Common myeloid progenitor, CD34-positive (primary cell): ENCODE results near the gene CCDC175.

Source experiments
- CTCF ChIA-PET: fragments of 350-600 bp; sonication (Branson Sonifier 250); formaldehyde crosslinking; loops from one replicate; lab custom pipeline; 2021; ENCODE audit warnings: antibody characterized with exemption; lab: Charles Lee
- POLR2A ChIA-PET: fragments of 350-600 bp; sonication (Branson Sonifier 250); formaldehyde crosslinking; loops from one replicate; lab custom pipeline; 2021; ENCODE audit warnings: antibody characterized with exemption; lab: Charles Lee
- DNase-seq, 3 donors: peaks; one replicate each; pipeline versions ENCODE4 v3.0.0 to v3.0.0-alpha.2; 2013
- H3K27ac ChIP-seq, 2 experiments: 1 replicate in 1 of 2; 2 replicates in 1 of 2; pipeline ENCODE4 v1.7.0; 2013; ENCODE audit warnings: inconsistent platforms in 2 of 2, low read length in 2 of 2, mild to moderate bottlenecking in 2 of 2, low read depth in 1 of 2, moderate library complexity in 1 of 2; ENCODE audit not compliant: severe bottlenecking in 2 of 2, insufficient read depth in 1 of 2, poor library complexity in 1 of 2
- H3K27me3 ChIP-seq, 5 experiments: replicated peaks in 2 of 5; 1 replicate in 3 of 5; 2 replicates in 2 of 5; pipeline versions ENCODE4 v1.6.1 to v1.7.0; 2013; ENCODE audit warnings: low read length in 4 of 5, mild to moderate bottlenecking in 2 of 5, moderate library complexity in 2 of 5, inconsistent platforms in 1 of 5; ENCODE audit not compliant: insufficient read depth in 5 of 5, control insufficient read depth in 4 of 5
- H3K36me3 ChIP-seq, 4 experiments: 1 replicate in 2 of 4; 2 replicates in 2 of 4; pipeline versions ENCODE4 v1.6.1 to v1.7.0; 2013; ENCODE audit warnings: low read length in 3 of 4, control low read depth in 1 of 4, mild to moderate bottlenecking in 1 of 4; ENCODE audit not compliant: control insufficient read depth in 4 of 4, insufficient read depth in 4 of 4
- H3K4me1 ChIP-seq, 4 experiments: 1 replicate in 3 of 4; 2 replicates in 1 of 4; pipeline versions ENCODE4 v1.6.1 to v1.7.1; 2013; ENCODE audit warnings: low read length in 3 of 4, mild to moderate bottlenecking in 3 of 4, control low read depth in 1 of 4, inconsistent platforms in 1 of 4, moderate library complexity in 1 of 4; ENCODE audit not compliant: control insufficient read depth in 4 of 4, insufficient read depth in 4 of 4; ENCODE audit errors: control extremely low read depth in 1 of 4
- H3K4me3 ChIP-seq, 7 experiments: 1 replicate in 4 of 7; 2 replicates in 3 of 7; pipeline versions ENCODE4 v1.5.1 to v1.7.0; 2013; ENCODE audit warnings: mild to moderate bottlenecking in 7 of 7, low read length in 6 of 7, moderate library complexity in 6 of 7, inconsistent platforms in 2 of 7, low read depth in 2 of 7, control low read depth in 1 of 7; ENCODE audit not compliant: insufficient read depth in 4 of 7, control insufficient read depth in 1 of 7; ENCODE audit errors: extremely low read depth in 1 of 7
- H3K9me3 ChIP-seq, 5 experiments: 1 replicate in 4 of 5; 2 replicates in 1 of 5; pipeline versions ENCODE4 v1.6.1 to v1.7.1; 2013; ENCODE audit warnings: low read length in 4 of 5, mild to moderate bottlenecking in 2 of 5, inconsistent platforms in 1 of 5, low read depth in 1 of 5, moderate library complexity in 1 of 5; ENCODE audit not compliant: control insufficient read depth in 4 of 5, insufficient read depth in 2 of 5; ENCODE audit errors: control extremely low read depth in 1 of 5
- WGBS: methylation state at CpG from one replicate; pipeline ENCODE4 v1.1.5; 2013; ENCODE audit not compliant: insufficient coverage; 5-methylcytosine and 5-hydroxymethylcytosine counted together

The CCDC175 gene

GRCh38 chr14:59580911-59581310, 4.3 kb upstream of the CCDC175 start:
- CTCF ChIA-PET, result interaction anchor here (1.8 to 1.9 kb wide), 2 partner anchors 74 to 77 kb away, joined by 5 to 8 read pairs; no protein-coding TSS in a partner anchor
- Histone ChIP-seq H3K4me1 (peaks cover 5 to 26% (median 18%) of the 10 kb centered on the region in 4 experiments), H3K36me3 (no peaks in the 10 kb centered on the region), H3K27me3 (no peaks in the 10 kb centered on the region), H3K27ac (no peak overlapping the region), H3K4me3 (no peak overlapping the region), H3K9me3 (no peaks in the 10 kb centered on the region)
- 100% methylated on average over 1 of the region's 2 CpGs for WGBS
- POLR2A ChIA-PET, result no interaction called here
- no peak for DNase-seq

- H3K9me3 ChIP-seq, result no peaks in the 10 kb centered on the region
- H3K27me3 ChIP-seq, result no peaks in the 10 kb centered on the region
- ChIA-PET POLR2A (interaction anchor here (0.6 kb wide), 1 partner anchor 1130 kb away, joined by 6 read pairs; no protein-coding TSS in a partner anchor), CTCF (interaction anchor here (0.6 to 16.3 kb wide), 9 partner anchors 11 to 601 kb away, joined by 3 to 536 read pairs (median 4); partner anchors contain the start of genes JKAMP and L3HYPDH)
- no peak overlapping the region for H3K4me3 ChIP-seq
- H3K27ac ChIP-seq, result no peak overlapping the region
- DNase-seq, result peak; percentile 56 to 60 (median 59)
- peaks cover 0 to 5% (median 0%) of the 10 kb centered on the region in 4 experiments for H3K36me3 ChIP-seq
- H3K4me1 ChIP-seq, result peaks cover under 1 to 85% (median 20%) of the 10 kb centered on the region in 4 experiments
Measured at GRCh38 chr14:59570122-59570521, 6.5 kb downstream of the CCDC175 start.

- Histone ChIP-seq H3K36me3 (peaks cover 0 to 5% (median 0%) of the 10 kb centered on the region in 4 experiments), H3K27ac (peak overlapping the region in 1 of 2 experiments; percentile 1), H3K9me3 (no peaks in the 10 kb centered on the region), H3K4me1 (peaks cover 21 to 90% (median 35%) of the 10 kb centered on the region in 4 experiments), H3K27me3 (no peaks in the 10 kb centered on the region), H3K4me3 (no peak overlapping the region)
- no peak for DNase-seq
- POLR2A ChIA-PET, result no interaction called here
- CTCF ChIA-PET, result interaction anchor here (1.3 to 16.3 kb wide), 4 partner anchors 11 to 61 kb away, joined by 3 to 536 read pairs (median 25); partner anchors contain the start of gene CCDC175
- WGBS, result 100% methylated on average over 2 of the region's 3 CpGs
Measured at GRCh38 chr14:59566725-59567124, 9.9 kb downstream of the CCDC175 start.

GRCh38 chr14:59566296-59566695, 10.3 kb downstream of the CCDC175 start:
- peaks cover 21 to 87% (median 35%) of the 10 kb centered on the region in 4 experiments for H3K4me1 ChIP-seq
- WGBS, result 78% methylated on average over 1 of the region's 1 CpG
- no peak overlapping the region for H3K4me3 ChIP-seq
- CTCF ChIA-PET, result interaction anchor here (0.6 to 16.3 kb wide), 5 partner anchors 11 to 67 kb away, joined by 3 to 536 read pairs (median 3); partner anchors contain the start of gene CCDC175
- no peak for DNase-seq
- POLR2A ChIA-PET, result no interaction called here
- H3K9me3 ChIP-seq, result no peaks in the 10 kb centered on the region
- H3K36me3 ChIP-seq, result peaks cover 0 to 5% (median 0%) of the 10 kb centered on the region in 4 experiments
- peak overlapping the region in 1 of 2 experiments; percentile 1 for H3K27ac ChIP-seq
- no peaks in the 10 kb centered on the region for H3K27me3 ChIP-seq

GRCh38 chr14:59565087-59565486, 11.5 kb downstream of the CCDC175 start:
- Histone ChIP-seq H3K27ac (no peak overlapping the region), H3K27me3 (no peaks in the 10 kb centered on the region), H3K9me3 (no peaks in the 10 kb centered on the region), H3K36me3 (peaks cover 0 to 11% (median 3%) of the 10 kb centered on the region in 4 experiments), H3K4me1 (peaks cover 21 to 80% (median 33%) of the 10 kb centered on the region in 4 experiments), H3K4me3 (peak overlapping the region in 2 of 7 experiments; percentile 56)
- no peak for DNase-seq
- 77% methylated on average over 1 of the region's 1 CpG for WGBS
- CTCF ChIA-PET, result interaction anchor here (0.8 to 16.3 kb wide), 3 partner anchors 12 to 59 kb away, joined by 3 to 536 read pairs (median 47); partner anchors contain the start of gene CCDC175
- POLR2A ChIA-PET, result no interaction called here

GRCh38 chr14:59564366-59564765, 12.2 kb downstream of the CCDC175 start:
- no peaks in the 10 kb centered on the region for H3K9me3 ChIP-seq
- H3K36me3 ChIP-seq, result peaks cover 0 to 11% (median 4%) of the 10 kb centered on the region in 4 experiments
- H3K4me3 ChIP-seq, result peak overlapping the region in 5 of 7 experiments; percentile 29 to 56 (median 44)
- H3K4me1 ChIP-seq, result peaks cover 21 to 74% (median 31%) of the 10 kb centered on the region in 4 experiments
- CTCF ChIA-PET, result interaction anchor here (6.1 to 16.3 kb wide), 2 partner anchors 13 to 59 kb away, joined by 47 to 536 read pairs; partner anchors contain the start of gene CCDC175
- POLR2A ChIA-PET, result no interaction called here
- 0% methylated on average over 1 of the region's 2 CpGs for WGBS
- H3K27ac ChIP-seq, result peak overlapping the region; percentile 59
- no peaks in the 10 kb centered on the region for H3K27me3 ChIP-seq
- peak in 2 of 3 donors; percentile 34 to 50 for DNase-seq

GRCh38 chr14:59547310-59547709, 29.3 kb downstream of the CCDC175 start:
- CTCF ChIA-PET, result interaction anchor here (1.0 to 1.6 kb wide), 3 partner anchors 12 to 40 kb away, joined by 3 to 5 read pairs (median 3); partner anchors contain the start of gene CCDC175
- H3K9me3 ChIP-seq, result peaks cover 0 to 6% (median 0%) of the 10 kb centered on the region in 5 experiments

More at GRCh38 chr14:59547310-59547709, 29.3 kb downstream of the CCDC175 start:
- no peak overlapping the region for H3K27ac ChIP-seq
- no CpG with 5 or more reads among the region's 2 CpGs for WGBS
- H3K36me3 ChIP-seq, result peaks cover 0 to 60% (median 10%) of the 10 kb centered on the region in 4 experiments
- H3K4me3 ChIP-seq, result no peak overlapping the region
- H3K4me1 ChIP-seq, result no peaks in the 10 kb centered on the region
- DNase-seq, result no peak
- no peaks in the 10 kb centered on the region for H3K27me3 ChIP-seq
- POLR2A ChIA-PET, result interaction anchor here (0.7 kb wide), 1 partner anchor 359 kb away, joined by 3 read pairs; no protein-coding TSS in a partner anchor
